Keratinocyte (primary cell): ENCODE measurements around the gene PARP14. TPM values are rescaled to one million over a fixed set of nuclear protein-coding genes. Genes with fewer than 3 reads are reported as not detected.

Source experiments
- DNase-seq: peaks from one replicate; pipeline ENCODE4 v3.0.0-alpha.2; 2011; ENCODE audit warnings: low read depth, missing footprints, low spot score
- FAIRE-seq: peaks from 2 replicates; lab custom pipeline; 2011; peaks lifted over from hg19 to GRCh38; lab: Jason Lieb, UNC
- H2AFZ ChIP-seq: 2 replicates; pipeline ENCODE4 v1.6.0; 2012; ENCODE audit warnings: low read length, control low read depth, inconsistent platforms; ENCODE audit not compliant: control insufficient read depth
- H3K27ac ChIP-seq: 2 replicates; pipeline ENCODE4 v1.5.1; 2011; ENCODE audit warnings: low read length; ENCODE audit not compliant: control insufficient read depth, insufficient read depth
- H3K27me3 ChIP-seq: 3 replicates; pipeline ENCODE4 v1.6.0; 2011; ENCODE audit warnings: low read length; ENCODE audit not compliant: control insufficient read depth, insufficient read depth; ENCODE audit errors: extremely low read depth
- H3K36me3 ChIP-seq, 2 experiments: 2 replicates in 1 of 2; 3 replicates in 1 of 2; pipeline ENCODE4 v1.5.1; 2011; ENCODE audit warnings: low read length in 2 of 2, mild to moderate bottlenecking in 1 of 2; ENCODE audit not compliant: control insufficient read depth in 2 of 2, insufficient read depth in 2 of 2; ENCODE audit errors: extremely low read depth in 1 of 2
- H3K4me1 ChIP-seq: 3 replicates; pipeline ENCODE4 v1.5.1; 2011; ENCODE audit warnings: low read length; ENCODE audit not compliant: control insufficient read depth, insufficient read depth; ENCODE audit errors: extremely low read depth
- H3K4me2 ChIP-seq: 3 replicates; pipeline ENCODE4 v1.6.0; 2011; ENCODE audit warnings: low read depth, low read length; ENCODE audit not compliant: control insufficient read depth, insufficient read depth; ENCODE audit errors: extremely low read depth
- H3K4me3 ChIP-seq, 3 experiments: fragments of 200-600 bp in 1 of 3; sonication (generic) in 1 of 3; 2 replicates in 2 of 3; 3 replicates in 1 of 3; pipeline ENCODE4 v1.5.1; 2011 to 2016; ENCODE audit warnings: low read length in 3 of 3, mild to moderate bottlenecking in 3 of 3, control low read depth in 2 of 3, inconsistent platforms in 1 of 3, low read depth in 1 of 3, mixed read lengths in 1 of 3, mixed run types in 1 of 3, moderate library complexity in 1 of 3; ENCODE audit not compliant: control insufficient read depth in 2 of 3, insufficient read depth in 2 of 3; ENCODE audit errors: extremely low read depth in 1 of 3
- H3K79me2 ChIP-seq: 2 replicates; pipeline ENCODE4 v1.6.0; 2012; ENCODE audit warnings: low read length; ENCODE audit not compliant: control insufficient read depth, insufficient read depth
- H3K9ac ChIP-seq: 3 replicates; pipeline ENCODE4 v1.6.0; 2011; ENCODE audit warnings: low read length; ENCODE audit not compliant: control insufficient read depth, insufficient read depth; ENCODE audit errors: extremely low read depth
- H3K9me1 ChIP-seq: 3 replicates; pipeline ENCODE4 v1.6.0; 2011; ENCODE audit warnings: low read length; ENCODE audit not compliant: control insufficient read depth, insufficient read depth; ENCODE audit errors: extremely low read depth
- H3K9me3 ChIP-seq: 2 replicates; pipeline ENCODE4 v1.5.1; 2012; ENCODE audit warnings: low read depth, low read length; ENCODE audit not compliant: control insufficient read depth
- H4K20me1 ChIP-seq: 3 replicates; pipeline ENCODE4 v1.6.0; 2011; ENCODE audit warnings: low read length; ENCODE audit not compliant: control insufficient read depth, insufficient read depth; ENCODE audit errors: extremely low read depth
- EZH2 ChIP-seq: IDR thresholded peaks from one replicate; pipeline ENCODE4 v1.6.1; 2012; ENCODE audit warnings: inconsistent platforms, mild to moderate bottlenecking, low read length, moderate library complexity
- dilution Hi-C: fragments of 300-500 bp; cut with MboI; formaldehyde crosslinking; loops from one replicate; pipeline ENCODE4 v1.7.0; 2020; ENCODE audit warnings: low sequenced_read_pairs; ENCODE audit not compliant: extremely low pct_ligation_motif_present
- polyA plus RNA-seq, 5 experiments: library from polyadenylated mRNA; depleted of rRNA in 3 of 5; stranded (reverse) in 3 of 5; stranded (forward) in 1 of 5; unstranded in 1 of 5; fragments of >200 nt; gene quantifications; 1 replicate in 1 of 5; 2 replicates in 3 of 5; 3 replicates in 1 of 5; pipeline versions ENCODE4 v1.2.1 to v1.2.3, GENCODE V29; 2011 to 2012; ENCODE audit warnings: missing spikeins in 2 of 5, low read depth in 1 of 5, low replicate concordance in 1 of 5
- TF ChIP-seq, protein P1 (sequence below), 3 experiments: IDR thresholded peaks in 1 of 3; conservative IDR thresholded peaks in 1 of 3; optimal IDR thresholded peaks in 1 of 3; 2 replicates in 2 of 3; 3 replicates in 1 of 3; pipeline versions ENCODE3 to v1.5.1; 2011; ENCODE audit warnings: low read length in 3 of 3, mild to moderate bottlenecking in 3 of 3, moderate library complexity in 2 of 3, control low read depth in 1 of 3, inconsistent platforms in 1 of 3; ENCODE audit not compliant: insufficient read depth in 2 of 3; ENCODE audit errors: extremely low read depth in 1 of 3

Gene PARP14
- polyA plus RNA-seq, 1 donor (not counting 4 experiments of a cell fraction or from before 2014, with no cell fraction given), result 25.7 TPM

DNA sequence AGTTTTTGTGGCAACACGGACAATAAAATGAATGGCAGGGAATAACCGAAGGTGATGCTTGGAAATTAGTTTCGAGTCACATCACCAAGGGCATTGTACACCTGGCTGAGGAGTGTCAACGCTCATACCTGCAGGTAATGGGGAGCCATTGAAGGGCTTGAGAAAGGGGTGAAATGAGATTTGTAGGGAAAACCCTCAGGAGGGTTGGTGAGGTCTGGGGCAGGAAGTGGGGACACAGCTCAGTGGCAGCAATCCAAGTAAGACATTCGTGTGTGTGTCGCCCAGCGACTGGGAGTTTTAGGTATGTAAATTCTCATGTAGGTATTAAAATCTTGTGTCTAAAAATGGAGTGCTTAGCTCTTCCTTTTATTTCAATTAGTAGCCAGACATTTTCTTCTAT is 14.3 kb downstream of the PARP14 start:
- H3K9me1 ChIP-seq, result no peaks in the 10 kb centered on the region
- dilution Hi-C loops, result no loop called here
- H4K20me1 ChIP-seq, result no peaks in the 10 kb centered on the region
- no peak for DNase-seq
- H3K79me2 ChIP-seq, result no peaks in the 10 kb centered on the region
- no peak overlapping the region for H2AFZ ChIP-seq
- H3K27me3 ChIP-seq, result no peaks in the 10 kb centered on the region
- TF ChIP-seq, protein P1, sequence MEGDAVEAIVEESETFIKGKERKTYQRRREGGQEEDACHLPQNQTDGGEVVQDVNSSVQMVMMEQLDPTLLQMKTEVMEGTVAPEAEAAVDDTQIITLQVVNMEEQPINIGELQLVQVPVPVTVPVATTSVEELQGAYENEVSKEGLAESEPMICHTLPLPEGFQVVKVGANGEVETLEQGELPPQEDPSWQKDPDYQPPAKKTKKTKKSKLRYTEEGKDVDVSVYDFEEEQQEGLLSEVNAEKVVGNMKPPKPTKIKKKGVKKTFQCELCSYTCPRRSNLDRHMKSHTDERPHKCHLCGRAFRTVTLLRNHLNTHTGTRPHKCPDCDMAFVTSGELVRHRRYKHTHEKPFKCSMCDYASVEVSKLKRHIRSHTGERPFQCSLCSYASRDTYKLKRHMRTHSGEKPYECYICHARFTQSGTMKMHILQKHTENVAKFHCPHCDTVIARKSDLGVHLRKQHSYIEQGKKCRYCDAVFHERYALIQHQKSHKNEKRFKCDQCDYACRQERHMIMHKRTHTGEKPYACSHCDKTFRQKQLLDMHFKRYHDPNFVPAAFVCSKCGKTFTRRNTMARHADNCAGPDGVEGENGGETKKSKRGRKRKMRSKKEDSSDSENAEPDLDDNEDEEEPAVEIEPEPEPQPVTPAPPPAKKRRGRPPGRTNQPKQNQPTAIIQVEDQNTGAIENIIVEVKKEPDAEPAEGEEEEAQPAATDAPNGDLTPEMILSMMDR (optimal IDR thresholded peaks at IDR 0.05 in 1 of 3, IDR thresholded peaks at IDR 0.05 in 1 of 3, conservative IDR thresholded peaks at IDR 0.05 in 1 of 3; ENCODE audit: extremely low read depth in 1 of 3, insufficient read depth in 2 of 3, low read length in 3 of 3), result no peak
- TF ChIP-seq EZH2, result no peak
- H3K4me1 ChIP-seq, result peaks cover 8% of the 10 kb centered on the region
- H3K4me3 ChIP-seq, result no peak overlapping the region
- peaks cover 1 to 3% of the 10 kb centered on the region in 2 experiments for H3K36me3 ChIP-seq
- no peak overlapping the region for H3K4me2 ChIP-seq
- H3K9ac ChIP-seq, result no peak overlapping the region
- H3K9me3 ChIP-seq, result no peaks in the 10 kb centered on the region
- no peak overlapping the region for H3K27ac ChIP-seq
- FAIRE-seq, result no peak

DNA sequence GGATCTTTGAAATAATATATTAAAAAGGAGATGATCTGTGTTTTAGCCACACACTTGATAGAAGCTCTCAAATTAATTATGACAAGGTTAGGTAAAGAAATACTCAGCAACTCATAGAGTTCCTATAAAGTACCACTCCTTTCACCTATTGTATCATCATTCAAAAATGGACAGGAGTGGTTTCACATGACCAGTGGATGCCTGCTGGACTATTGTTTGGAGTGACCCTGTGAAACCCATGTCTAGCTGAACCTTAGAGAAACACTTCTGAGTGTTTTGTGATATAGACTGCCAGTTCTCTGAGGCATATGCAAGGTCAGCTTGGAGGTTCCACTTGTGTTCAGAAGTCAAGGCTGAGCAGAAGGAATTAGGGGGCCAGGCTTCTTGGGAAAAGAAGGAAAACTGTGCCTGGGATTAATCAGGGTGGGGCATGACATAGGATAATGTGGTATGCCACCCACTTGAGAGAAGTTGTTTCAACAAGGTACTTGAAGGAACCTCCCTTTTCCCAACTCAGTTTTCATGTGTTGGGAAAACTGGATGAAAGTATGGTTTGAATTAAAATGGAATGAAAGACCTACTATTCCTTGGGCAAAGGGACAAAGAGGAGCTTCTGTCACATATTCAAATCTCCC is 15.4 kb downstream of the PARP14 start:
- H4K20me1 ChIP-seq, result no peaks in the 10 kb centered on the region
- FAIRE-seq, result no peak
- no peak for DNase-seq
- no peaks in the 10 kb centered on the region for H3K9me3 ChIP-seq
- no peaks in the 10 kb centered on the region for H3K27me3 ChIP-seq
- no peak overlapping the region for H3K4me3 ChIP-seq
- H3K79me2 ChIP-seq, result no peaks in the 10 kb centered on the region
- dilution Hi-C loops, result no loop called here
- peaks cover 1 to 3% of the 10 kb centered on the region in 2 experiments for H3K36me3 ChIP-seq
- H3K4me2 ChIP-seq, result no peak overlapping the region
- no peak overlapping the region for H3K9ac ChIP-seq
- no peak overlapping the region for H3K27ac ChIP-seq
- no peaks in the 10 kb centered on the region for H3K9me1 ChIP-seq
- TF ChIP-seq EZH2, result no peak
- TF ChIP-seq, protein P1 (optimal IDR thresholded peaks at IDR 0.05 in 1 of 3, IDR thresholded peaks at IDR 0.05 in 1 of 3, conservative IDR thresholded peaks at IDR 0.05 in 1 of 3; ENCODE audit: extremely low read depth in 1 of 3, insufficient read depth in 2 of 3, low read length in 3 of 3), result no peak
- H2AFZ ChIP-seq, result no peak overlapping the region
- H3K4me1 ChIP-seq, result peaks cover 8% of the 10 kb centered on the region
